ENCODE results near the gene TRPC3.
A peak's percentile ranks its signal among the peaks of the same experiment; 100 is the strongest.
"Not testable (repeated sequence)": the region's sequence is repeated elsewhere in the genome, so short reads cannot be mapped to it uniquely, and the experiment has no call there.

TRPC3 gene

GRCh38 chr4:121943941-121944340 lies 7.9 kb downstream of the TRPC3 start:
- DNase-seq, result no peak

DNA sequence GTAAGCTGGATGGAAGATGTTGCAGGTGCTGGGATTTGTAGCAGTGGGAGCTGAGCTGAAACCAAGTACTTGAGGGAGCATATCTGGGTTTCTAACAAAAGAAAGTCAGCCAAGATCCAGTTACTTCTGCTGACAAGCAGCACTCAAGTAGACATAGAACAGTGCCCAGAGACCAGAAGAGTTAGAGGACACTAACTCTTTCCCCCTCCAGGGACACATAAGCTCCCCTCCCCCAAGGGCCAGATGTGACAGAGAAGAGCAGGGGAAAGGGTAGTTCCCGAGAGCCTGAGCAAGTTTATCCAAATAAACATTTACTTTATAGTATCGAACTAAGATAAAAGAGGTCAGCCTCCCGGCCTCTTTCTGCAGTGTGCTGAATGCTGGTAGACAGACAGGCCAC lies 12.2 kb downstream of the TRPC3 start:
- no peak for DNase-seq

DNA sequence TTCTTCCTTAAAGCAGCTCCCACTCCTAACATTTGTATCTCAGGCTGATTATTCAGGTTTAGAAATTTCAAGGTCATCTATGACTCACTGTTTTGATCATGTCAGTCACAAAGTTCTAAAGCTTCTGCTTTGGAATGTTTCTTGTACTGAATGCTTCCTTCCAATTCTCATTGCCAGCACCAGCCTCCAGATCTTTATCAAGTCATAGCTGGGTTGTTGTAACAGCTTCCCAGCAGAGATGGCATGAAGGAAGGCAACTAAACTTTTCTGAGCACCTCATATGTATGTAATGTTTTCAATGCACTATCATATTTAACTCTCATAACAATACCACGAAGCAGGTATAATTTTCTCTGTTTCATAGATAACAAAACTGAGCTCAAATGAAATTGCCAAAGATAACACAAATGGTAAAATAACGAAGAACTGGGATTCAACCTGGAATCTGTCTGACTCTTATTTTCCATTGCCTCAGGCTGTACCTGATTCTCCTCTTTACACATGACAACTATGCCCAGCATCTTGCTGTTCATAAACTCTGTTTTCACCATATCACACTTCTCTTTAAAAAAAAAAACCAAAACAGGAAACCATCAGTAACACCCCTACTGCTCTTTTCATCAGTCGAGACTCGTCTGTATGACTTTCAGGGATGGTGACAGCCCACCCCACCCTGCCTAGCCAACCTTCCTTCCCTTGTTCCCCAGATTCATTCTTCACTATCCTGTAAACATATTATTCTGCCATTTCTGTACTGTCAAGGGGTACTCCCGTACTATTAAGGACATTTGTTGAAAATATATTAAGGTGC lies 13.4 kb downstream of the TRPC3 start:
- no peak for DNase-seq

GRCh38 chr4:121936101-121936500 lies 15.8 kb downstream of the TRPC3 start:
- no peak for DNase-seq

- no peak for DNase-seq
Measured at GRCh38 chr4:121934635-121935034, 17.2 kb downstream of the TRPC3 start.

- no peak for DNase-seq
Measured at GRCh38 chr4:121932212-121932974, 19.5 kb downstream of the TRPC3 start.

DNA sequence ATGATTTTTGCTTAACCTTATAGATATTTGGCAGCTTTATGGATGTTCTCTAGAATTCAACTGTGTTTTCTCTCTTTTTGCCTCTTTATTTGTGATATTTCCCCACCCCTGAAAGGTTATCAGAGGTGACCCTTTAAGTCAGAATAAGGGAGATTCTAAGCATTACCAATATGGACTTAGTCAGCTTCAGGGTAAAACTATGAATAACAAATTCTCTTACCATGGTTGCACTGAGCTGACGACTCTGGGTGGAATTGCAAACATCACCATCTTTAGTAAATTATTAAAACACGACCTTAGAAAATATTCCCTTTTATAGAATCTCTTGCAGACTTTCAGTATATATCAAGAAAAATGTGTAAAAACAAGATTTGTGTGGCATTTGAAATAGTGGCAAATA lies 21.6 kb downstream of the TRPC3 start:
- no peak for DNase-seq

DNA sequence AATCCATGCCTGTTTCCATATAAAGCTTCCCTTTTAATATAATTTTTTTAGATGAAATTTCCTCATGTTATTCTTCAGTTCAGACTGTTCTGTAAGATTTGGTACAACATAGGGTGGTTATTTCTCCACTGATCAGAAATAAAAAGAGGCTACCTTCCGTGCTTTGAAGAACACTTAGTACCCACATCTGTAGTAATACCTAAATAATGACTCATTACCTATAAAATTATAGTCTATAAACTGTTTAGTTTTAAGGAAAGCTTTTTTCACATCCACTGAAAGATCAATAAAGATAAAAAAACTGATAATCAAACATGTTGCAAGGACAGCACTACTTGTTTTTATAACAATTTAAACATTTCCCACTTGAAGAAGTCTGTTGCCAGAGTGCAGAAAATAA lies 23.9 kb downstream of the TRPC3 start:
- DNase-seq, result no peak

GRCh38 chr4:121926490-121926889 lies 25.4 kb downstream of the TRPC3 start:
- DNase-seq, result not testable (repeated sequence)

DNA sequence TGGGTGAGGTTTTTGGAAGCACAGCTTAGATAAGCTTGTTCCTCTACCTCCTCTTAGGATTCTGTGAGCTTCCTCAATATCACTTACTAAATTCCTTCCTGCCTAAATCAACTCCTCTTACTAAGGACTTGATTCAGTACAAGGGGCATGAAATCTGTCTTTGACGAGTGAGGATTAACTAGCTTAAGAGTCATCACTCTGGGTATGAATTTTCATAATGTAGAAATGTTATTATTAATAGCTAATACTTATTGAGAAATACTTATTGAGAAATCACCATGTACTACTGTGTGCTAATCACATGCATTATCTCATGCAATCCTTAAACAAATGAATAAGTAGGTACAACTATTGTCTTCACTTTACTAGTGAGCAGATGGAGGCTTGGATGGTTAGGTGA lies 28.6 kb downstream of the TRPC3 start:
- DNase-seq, result peak; percentile 6 to 7

DNA sequence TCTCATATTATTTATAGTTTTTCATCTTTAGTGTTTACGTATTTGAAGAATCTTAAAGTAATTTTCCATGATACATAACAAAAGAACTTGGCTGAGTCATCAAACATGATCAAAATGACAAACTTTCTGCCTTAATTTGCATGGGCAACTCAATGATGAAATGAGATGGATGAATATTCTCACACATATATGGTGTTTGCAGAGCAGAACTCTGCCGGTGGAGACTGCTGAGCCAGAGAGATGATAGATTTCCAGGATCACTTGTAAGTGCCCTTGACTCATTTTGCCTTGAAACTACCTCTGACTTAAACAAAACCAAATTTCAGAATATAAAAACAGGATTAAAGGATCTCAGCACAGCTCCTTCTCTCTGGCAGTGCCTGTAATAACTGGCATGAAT lies 38.2 kb downstream of the TRPC3 start:
- DNase-seq, result no peak

DNA sequence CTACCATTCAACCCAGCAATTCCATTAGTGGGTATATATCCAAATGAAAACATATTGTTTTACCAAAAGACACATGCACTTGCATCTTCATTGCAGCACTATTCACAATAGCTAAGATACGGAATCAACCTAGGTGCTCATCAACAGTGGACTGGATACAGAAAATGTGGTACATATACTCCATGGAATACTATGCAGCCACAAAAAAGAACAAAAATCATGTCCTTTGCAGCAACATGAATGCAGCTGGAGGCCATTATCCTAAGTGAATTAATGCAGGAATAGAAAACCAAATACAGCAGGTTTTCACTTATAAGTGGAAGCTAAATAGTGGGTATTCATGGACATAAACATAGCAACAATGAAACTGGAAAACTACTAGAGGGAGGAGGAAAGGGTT lies 43.5 kb downstream of the TRPC3 start:
- no peak for DNase-seq

DNA sequence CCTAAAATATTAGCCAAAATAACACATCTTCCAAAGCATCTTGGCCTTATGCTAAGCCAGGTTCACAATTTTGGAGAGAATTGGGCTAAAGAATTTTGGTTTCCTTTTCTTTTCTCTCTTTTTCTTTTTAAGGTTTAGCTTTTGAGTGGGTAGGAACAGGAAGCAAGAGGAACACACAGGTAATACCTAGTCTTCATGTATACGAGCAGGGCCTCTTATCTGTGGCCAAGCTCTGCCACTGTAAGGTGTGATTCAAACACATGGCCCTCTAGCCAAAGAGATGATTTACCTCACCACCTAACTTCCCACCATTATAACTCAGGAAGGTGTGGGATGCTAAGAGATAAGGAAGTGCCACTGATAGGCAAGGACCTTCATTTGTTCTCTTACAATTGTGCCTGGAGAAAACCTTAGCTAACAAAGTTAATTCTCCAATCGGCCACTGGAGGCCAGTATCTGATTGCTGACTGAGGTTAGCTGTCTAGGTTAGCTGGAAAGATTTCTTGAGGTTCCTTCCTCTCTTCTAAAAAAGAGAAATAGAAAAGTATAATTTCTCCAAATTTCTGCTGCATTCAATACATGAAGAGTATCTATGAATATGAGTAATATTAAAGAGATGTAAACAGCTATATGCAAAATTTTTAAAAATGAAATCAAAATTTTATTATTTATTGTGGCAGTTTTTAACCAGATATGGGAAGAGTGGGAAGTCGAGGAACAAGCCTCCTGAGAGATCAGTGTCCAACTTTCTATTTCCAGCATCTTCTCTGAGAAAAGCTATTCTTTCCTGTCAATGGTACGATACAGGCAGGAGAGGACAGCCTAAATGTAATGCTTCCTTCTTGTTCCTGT lies 51.5 kb downstream of the TRPC3 start:
- peak; percentile 37 to 80 for DNase-seq

- DNase-seq, result no peak
Measured at GRCh38 chr4:121898150-121898549, 53.7 kb downstream of the TRPC3 start.

- DNase-seq, result no peak
Measured at GRCh38 chr4:121888134-121888533, 63.7 kb downstream of the TRPC3 start.

DNA sequence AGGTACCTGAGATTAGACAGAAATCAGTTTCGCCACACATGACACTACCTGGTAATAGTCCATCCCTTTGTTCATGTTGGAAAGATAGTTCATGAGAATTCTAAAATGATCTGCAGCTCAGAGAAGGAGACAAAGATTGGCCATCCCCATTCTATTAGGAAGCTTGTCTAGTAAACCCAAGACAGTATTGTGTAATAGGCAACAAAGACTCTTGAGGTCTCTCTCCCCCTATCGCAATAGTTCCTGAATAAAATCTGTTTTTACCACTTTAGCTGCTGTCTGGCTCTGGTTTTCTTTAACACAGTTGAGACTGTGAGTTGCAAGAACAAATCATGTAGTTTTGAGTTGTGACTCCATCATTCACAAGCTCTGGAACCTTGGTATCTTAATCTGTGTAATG lies 66.7 kb downstream of the TRPC3 start:
- DNase-seq, result no peak

DNA sequence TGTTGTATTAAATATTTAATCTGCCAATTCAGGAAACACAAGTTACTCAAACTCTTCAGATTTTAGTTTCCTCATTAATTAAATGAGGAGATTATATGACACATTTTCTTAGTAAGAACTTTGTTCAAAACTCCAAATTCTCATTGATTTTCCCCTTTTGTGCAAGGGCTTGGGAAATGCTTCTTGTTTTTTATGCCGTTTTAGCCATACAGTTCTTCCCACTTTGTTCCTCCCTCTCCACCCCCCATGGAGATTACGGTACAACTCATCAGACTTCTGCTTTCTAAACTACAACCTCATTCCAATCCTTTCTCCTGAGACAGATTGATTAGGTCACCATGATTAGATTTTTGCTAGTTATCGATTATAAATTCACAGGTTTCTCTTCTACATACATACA lies 70.7 kb downstream of the TRPC3 start:
- DNase-seq, result peak; percentile 77 to 82

DNA sequence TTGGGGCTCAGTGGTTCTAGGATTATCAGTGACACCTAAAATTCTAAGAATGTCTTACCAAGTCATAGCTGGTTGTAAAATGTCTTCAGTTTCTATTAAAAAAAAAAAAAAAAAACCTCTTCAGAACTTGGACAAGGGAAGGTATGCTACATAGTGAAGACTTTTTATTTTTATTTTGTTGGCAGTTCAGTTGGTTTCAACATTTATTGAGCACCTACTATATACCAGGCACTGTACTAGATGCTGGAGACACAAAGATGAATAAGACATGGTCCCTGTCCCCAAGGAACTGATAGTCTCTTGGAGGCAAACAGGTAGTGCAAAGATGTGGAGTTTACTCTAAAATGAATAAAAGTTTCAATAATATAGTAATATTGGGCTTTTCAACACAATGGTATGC lies 72.7 kb downstream of the TRPC3 start:
- no peak for DNase-seq

- no peak for DNase-seq
Measured at GRCh38 chr4:121877041-121877773, 74.7 kb downstream of the TRPC3 start.

GRCh38 chr4:121876070-121876469 lies 75.8 kb downstream of the TRPC3 start:
- no peak for DNase-seq

GRCh38 chr4:121875652-121876051 lies 76.2 kb downstream of the TRPC3 start:
- DNase-seq, result no peak

DNA sequence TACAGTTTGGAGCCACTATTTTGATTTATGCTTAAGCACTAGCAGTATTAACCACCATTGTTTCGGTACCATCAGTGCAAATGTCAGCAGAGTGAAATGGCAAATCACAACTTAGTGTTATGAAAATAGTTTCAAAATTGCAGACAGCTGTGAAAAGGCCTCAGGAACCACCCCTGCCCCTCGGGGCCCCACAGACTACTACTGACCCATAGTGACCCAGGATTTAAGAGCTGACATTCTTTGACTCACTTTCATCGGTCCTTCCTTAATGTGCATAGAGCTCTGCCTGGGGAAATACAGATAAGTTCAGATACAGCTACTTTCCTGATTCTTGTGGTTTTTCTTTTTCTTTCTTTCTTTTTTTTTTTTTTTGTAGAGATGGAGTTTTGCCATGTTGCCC lies 78.3 kb downstream of the TRPC3 start:
- DNase-seq, result no peak

All from inflammatory macrophage treated with lipopolysaccharide for 1 hour (primary cell).